GM21825 (cell line): ENCODE results near the gene ATMIN.
A peak's percentile ranks its signal among the peaks of the same experiment; 100 is the strongest.

ENCODE experiments used
- ATAC-seq: cut with Tn5 transposase; IDR thresholded peaks from one replicate; pipeline ENCODE4 v1.9.1; 2021; ENCODE audit warnings: mild to moderate bottlenecking, moderate library complexity; ENCODE audit not compliant: unreplicated experiment

ATMIN gene

DNA sequence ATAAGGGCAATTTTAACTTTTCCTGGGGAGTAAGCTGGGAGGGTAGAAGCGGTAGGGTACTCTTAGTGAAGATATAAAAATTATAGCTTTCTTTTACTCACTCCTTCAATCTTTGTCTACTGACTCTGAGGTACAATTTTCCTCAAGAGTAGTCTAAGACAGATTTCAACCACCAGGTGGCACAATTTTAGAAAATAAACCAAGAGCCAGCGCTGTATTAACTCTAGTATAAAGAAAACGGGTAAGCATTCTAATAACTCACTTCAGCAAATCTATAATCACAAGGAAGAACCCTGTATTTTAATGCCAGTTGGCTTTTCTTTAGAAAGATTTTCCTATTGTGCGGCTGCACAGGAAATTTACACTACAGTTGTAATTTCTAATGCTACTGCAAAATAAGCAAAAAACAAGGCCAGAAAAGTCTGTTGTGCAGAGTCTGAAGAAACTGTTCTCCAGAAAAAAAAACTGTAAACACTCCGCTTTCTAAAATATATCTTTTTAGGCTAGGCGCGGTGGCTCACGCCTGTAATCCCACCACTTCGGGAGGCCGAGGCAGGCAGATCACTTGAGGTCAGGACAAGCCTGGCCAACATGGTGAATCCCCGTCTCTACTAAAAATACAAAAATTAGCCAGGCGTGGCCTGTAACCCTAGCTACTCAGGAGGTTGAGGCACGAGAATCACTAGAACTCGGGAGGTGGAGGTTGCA, 30.8 kb upstream of the ATMIN start:
- ATAC-seq = no peak

DNA sequence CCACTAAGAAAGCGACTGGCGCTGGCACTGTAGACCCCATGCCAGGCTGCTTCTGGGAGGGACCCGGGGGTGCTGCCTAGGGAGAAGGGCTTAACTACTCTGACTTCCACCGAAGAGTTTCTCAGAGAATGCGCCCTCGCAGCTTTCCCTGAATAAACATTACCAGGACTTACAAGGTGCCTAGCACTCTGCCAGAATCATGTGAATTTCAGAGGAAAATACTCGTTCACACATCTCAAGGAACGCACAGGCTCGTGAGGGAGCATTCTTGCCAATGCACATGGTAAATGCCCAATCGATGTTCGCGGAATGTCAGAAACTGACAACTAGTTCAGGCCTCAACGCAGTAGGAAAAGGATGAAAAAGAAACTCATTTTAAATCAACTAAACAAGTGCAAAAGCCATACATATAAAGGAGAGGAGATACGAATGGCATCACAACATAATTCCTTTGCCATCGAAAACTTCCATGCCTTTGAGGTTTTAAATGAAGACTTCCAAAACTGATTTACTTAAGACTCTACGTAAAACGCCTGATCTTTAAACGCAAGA, 30.0 kb upstream of the ATMIN start:
- ATAC-seq = no peak

DNA sequence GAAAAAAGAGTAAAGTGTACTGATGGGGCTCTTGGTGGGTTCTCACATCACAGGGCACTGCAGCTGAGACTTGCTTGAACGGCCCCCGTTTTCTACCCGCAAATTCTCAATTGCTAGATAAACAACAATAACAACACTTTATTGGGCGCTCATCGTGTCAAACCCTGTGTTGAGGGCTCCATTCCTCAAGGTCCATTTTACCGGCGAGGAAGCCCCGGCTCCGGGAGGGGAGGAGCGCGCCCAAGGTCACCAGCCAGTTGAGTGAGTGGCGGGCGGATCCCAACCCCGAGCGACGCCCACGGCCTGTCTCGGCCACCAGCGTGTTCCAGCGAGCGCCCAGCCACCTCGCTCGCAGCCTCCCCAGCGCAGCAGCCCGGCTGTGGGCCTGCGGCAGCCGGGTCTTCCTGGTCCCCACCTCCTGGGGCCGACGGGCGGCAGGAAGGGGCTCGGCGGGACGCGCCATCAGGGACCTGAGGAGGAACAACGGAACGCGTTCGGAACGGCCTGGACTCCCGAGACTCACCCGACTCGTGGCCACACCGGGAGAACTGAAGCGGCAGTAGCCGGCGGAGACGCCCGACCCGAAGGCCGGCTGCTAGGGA, 29.3 kb upstream of the ATMIN start:
- ATAC-seq = peak; percentile 32

DNA sequence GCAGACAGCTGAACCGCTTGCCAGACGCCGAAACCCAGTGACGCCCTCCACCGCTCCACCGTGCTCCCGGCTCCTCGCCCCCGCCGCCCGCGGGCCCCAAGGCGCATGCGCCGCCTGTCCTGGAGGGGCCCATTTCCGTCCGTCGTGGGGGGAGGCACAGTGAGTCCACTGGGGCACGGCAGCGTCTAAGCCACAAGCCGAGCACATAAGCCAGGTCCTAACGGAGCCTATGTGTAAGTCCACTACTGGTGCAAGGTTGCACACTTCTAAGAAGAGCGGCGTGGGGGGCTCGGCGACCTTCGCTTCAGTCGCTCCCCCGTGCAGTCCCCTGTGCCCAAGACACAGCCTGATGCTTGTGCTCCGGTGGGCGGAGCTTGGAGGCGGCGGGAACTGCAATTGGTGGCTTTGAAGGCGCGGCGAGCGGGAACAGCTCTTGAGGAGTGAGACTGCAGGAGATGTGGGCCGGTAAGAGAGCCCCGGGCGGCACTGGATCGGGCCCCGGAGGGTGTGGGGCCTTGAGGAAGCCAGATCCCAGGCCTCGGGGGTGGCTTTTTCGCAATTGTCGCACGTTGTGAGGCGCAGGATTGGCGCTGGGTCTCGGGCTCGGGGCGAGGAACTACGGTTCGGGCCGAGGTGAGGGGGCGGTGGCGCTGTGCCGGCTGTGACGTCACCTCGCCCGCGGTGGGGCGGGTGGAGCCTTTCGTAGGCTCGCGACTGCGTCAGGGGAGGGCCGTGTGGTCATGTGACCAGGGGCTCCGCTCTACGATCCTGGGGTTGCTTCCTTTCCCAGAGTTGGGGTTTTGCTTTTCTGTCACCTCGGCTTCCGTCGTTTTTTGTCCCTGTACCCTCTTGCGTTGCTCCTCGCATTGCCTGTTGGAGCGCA, 28.6 kb upstream of the ATMIN start, which contains the start of the genes CENPN and CMC2:
Gene CENPN, plus strand, starts transcription at position 402 of the 883 bp plus-strand sequence. CDS start 4,726 bp downstream, outside the sequence.
Gene CMC2, minus strand, starts transcription at position 73 of the 883 bp plus-strand sequence. CDS start 9,491 bp downstream, outside the sequence.
- peak; percentile 81 for ATAC-seq

DNA sequence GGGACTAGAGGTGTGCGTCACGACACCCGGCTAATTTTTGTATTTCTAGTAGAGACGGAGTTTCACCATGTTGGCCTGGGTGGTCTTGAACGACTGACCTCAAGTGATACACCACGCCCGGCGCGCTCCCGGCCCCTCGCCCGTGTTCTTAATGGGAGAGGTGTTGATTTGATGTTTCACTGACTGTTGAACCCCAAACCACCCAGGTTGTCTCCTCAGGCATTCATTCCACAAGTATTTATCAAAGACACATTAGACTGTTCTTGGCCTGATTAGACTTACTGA, 27.2 kb upstream of the ATMIN start:
- ATAC-seq = no peak

DNA sequence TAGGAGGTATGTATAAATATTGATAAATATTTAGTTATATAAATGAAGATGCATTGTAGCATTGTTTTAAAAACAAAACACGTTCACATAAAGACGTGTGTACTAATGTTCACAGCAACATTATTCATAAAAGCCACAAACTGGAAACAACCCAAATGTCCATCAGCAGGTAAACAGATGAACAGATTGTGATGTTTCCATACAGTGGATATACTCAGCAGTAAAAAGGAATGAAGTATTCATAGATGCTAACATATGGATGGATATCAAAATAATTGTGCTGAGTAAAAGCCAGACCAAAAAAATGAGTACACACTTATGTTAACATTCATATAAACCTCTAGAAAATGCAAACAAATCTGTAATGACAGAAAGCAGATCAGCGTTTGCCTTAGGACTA, 22.7 kb upstream of the ATMIN start:
- no peak for ATAC-seq

DNA sequence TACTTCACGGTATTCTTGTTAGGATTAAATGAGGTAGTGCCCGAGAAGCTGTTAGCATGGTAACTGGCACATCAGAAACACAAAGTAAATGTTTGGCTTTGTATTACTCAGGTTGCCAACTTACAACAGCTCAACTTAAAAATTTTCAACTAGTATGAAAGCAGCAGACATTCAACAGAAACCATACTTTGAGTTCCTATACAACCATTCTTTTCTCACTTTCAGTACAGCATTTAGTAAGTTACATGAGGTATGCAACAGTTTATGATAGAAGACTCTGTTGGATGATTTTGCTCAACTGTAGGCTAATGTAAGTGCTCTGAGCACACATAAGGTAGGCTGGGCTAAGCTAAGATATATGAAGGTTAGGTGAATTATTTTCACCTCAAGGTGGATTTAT, 21.0 kb upstream of the ATMIN start:
- ATAC-seq = no peak

DNA sequence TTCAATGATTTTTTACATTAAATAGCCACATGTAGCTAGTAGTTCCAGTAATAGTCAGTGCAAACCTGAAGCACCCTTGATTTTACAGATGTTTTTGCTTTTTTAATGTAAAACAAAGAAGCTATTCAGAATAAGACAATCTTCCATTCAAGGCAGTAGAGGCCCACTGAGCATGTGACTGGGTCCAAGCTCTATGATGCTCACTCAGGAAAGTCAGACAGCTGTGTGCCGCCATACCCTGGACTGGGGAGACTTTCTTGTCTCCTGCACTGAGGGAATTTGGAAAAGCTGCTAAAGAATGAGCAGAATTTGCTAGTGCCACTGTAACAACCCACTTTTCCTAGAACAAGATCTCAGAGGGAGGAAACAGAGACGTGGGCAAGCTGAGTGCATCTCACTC, 17.1 kb upstream of the ATMIN start:
- ATAC-seq = no peak

DNA sequence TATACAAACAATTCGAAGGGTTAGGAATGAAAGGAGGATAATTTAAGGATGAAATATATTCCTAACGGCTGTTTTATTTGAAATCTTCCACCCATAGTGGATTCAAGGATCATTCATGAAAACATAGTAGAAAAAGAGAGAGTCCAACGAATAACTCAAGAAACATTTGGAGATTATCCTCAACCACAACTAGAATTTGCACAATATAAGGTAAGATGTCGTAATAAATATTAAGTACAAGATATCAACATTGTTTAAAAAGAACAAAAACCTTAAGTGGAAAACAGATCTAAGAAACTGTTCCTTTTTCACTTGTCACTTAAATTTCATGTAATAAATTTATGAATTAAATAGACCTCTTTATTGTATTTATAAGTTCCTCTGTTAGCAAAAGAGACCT, 9.2 kb upstream of the ATMIN start:
- ATAC-seq = no peak

DNA sequence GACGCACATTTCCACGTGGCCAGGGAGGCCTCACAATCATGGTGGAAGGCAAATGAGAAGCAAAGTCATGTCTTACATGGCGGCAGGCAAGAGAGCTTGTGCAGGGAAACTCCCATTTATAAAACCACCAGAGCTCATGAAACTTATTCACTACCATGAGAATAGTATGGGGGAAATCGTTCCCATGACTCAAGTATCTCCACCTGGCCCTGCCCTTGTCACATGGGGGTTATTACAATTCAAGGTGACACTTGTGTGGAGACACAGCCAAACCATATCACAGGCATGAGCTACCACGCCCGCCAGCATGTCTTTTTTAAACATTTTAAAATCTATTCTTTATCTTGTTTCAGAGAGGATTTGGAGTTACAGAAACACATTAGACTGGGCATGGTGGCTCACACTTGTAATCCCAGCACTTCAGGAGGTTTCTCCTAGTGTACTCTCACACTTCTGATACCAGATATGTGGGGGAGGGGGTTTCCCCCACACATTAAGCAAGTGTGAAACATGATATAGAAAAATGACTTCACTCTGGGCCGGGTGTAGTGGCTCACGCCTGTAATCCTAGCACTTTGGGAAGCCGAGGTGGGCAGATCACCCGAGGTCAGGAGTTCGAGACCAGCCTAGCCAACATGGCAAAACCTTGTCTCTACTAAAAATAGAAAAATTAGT, 5.6 kb upstream of the ATMIN start:
- ATAC-seq = no peak

DNA sequence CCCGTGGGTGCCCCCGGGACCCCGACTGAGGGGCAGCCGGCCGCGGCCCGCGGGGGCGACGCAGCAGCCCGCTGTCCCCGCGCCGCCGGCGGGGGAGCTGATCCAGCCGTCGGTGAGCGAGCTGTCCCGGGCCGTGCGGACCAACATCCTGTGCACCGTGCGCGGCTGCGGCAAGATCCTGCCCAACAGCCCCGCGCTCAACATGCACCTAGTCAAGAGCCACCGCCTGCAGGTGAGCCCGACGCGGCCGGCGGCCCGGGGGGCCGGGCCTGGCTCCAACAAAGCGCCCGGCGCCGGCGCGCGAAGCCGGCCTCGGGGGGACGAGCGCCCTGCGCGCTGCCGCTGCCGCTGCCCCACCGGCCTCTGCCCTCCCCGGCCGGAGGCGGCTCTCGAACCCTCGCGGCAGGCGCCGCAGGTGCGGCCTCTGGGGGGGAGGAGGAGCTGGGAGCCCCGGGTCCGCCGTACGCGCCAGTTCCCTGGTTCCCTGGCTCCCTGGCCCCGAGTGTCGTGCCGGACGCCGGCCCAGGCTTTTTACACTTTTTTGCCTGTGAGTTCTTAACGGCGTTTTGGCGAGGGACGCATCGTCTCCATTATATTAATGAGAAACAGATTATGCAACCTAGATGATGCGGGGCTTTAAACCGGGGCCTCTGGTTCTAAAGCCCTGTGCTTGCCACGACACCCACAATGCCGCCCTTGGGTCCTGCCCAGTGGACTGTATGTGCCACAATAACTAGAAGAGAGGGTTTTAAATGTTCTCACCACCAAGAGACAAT, 521 bp downstream of the ATMIN start:
- ATAC-seq = peak; percentile 57

DNA sequence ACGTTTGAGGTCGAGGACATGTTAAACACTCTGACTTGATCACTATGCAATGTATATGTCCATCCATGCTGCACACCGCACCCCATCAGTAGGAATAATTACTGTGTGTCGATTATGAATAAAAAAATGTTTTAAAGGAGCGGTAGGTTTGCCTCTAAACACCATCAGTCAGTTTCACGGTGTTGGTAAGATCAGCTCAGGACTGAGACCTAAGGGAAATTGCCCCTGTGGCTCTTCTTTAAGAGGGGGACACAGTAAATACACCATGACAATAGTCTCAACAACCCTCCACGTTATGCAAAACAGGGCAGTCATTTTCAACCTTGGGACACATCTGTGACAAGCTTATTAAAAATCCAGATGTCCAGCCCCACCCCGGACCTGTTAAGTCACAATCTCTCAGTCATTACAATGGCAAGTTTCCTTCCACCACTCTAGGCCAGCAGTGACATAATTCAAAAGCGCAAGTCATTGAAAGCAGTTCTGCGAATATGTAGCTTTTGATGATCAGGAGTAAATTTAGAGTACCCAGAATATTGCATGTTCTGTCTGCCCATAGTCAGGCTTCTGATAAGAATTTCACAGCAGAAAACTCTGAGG, 1.2 kb downstream of the ATMIN start:
- ATAC-seq = no peak

DNA sequence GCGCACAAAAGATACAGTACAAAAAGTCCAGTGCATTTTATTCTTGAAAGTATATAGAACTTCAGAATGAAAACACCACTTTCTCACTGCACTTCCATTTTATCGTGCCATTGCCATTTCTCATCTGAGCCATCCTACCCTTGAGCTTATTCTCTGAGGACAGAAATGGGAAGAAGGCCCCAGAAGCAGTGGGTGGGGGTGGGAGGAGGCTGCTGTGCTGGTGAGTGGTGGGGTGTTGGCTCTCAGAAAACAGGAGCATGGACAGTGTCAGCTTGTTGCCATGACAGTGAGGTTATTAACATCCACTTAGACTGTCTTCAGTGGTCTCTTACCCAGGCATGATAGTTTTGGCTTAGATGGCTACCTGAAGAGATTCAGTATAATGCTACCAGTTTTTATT, 4.5 kb downstream of the ATMIN start:
- no peak for ATAC-seq

DNA sequence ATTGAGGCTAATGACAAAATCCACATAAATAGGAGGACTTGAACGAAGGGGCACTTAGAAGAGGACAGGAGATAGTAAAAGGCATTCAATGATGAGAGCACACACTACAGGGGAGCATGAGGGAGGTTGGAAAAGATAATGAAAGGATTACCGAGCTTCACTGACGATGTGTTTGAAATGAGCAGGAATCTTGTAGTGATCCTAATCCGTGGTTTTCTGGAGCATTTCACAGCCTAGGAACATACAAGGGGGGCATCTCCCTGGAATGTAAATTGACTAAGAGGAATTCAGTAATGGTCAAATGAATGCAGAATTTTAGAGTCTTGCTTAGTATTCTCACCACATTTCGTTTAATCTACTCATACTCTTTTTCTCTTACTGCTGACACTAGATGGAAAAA, 5.2 kb downstream of the ATMIN start:
- no peak for ATAC-seq

DNA sequence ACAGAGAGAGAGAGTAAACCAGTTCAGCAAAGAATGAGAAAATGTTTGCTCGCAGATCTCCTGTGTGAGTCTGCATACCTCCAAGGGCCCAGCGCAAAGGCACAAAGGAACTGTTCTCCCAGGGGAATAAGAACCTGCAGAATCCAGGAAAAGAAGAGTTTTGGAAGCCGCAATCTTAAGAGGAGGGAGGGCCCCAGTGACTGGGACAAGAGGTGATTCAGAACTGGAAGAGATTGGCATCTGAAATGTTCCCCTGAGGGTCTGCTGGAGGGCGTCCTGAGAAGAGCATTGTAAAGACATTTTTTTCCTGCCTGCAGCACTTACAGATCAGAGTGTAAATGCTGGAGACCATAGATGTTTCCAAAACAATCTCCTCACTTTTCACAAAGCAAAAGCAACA, 6.1 kb downstream of the ATMIN start:
- ATAC-seq = no peak

DNA sequence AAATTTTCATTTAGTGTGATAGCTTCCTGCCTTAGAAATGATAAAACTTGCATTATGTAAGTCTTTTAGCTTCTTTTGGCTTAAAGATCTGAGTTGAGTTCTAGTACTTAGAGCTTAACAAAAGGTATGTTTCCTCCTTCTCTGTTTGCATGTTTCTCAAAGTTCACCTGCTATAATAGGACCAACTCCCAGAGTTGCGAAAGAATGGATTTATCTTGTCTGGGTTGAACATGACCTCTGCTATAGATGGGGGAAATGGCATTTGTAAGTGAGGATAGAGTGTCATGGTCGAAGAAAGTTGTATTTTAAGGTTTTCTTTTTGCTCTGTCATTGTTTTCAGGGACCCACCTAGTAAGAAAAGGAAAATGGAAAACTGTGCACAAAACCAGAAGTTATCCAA, 7.2 kb downstream of the ATMIN start:
- ATAC-seq = no peak

DNA sequence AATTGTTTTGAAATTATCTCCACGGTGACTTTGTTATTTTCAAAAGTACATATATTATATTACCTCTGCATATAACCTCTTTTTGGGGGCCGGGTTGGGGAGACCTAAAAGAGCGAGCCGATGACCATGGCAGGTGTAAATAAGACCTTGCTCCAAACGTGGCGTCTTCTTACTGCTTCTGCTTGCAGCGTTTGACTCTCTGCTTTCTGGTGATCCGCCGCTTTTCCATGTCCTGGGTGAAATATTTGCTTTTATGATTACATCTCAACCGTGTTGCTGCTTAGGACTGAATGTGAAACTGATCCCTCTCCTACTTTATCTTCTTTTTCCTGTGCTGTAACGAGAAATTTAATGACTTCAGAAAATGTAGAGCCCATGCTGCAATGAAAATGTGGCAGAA, 18.1 kb downstream of the ATMIN start:
- ATAC-seq = no peak

DNA sequence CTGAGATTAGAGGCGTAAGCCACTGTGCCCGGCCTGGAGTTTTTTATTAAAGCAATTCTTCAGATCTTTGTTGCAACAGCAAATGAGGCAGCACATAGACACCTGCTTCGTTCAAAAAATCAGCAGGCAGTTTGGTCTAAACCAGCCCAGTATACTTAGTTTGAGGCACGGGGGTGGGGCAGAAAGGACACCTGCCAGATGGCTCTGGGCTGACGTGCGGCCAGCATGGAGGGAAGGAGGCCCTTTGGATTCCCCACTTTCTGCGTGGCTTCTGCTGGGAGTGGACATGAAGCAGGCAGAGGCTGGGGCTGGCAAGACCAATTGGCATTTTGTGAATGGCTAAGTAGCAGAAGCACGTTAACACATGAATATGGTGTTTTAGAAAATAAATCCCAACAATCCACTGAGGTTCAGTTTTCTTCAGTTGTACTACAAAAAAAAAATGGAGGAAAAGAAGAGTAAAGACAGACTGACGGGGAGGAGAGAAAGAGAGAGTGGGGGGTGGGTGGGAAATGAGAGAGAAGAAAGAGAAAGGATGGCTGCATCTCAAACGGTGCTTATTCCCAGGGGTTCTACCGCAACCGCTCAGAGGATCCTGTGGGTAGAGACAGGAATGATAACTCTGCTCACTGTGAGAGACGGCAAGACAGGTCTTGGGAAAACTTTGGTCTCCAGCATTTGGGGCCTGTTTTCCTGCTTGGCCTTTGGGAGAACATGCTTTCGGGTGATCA, 25.1 kb downstream of the ATMIN start:
- ATAC-seq = no peak

DNA sequence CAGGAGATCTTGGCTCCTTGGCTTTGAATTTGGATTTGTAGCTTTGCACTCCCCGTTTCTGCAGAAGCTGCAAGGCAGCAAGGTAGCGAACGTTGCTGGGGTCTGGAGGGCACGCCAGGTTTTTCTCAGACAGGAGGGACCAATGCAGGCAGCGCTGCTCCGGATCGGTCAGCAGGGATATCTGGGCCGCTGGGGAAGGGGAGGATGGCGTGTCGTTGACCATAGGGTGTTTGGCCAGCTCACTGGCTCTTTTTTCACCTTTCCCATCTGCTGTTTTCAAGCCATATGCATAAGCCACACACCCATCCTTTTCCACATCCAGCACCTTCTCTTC, 25.6 kb downstream of the ATMIN start:
- no peak for ATAC-seq
